ENCODE data around the gene TMEM201. TPM values are rescaled to one million over a fixed set of nuclear protein-coding genes. Genes with fewer than 3 reads are reported as not detected.

TMEM201 gene
- total RNA-seq, 1 experiment from 2014 or later, result 49.0 TPM

GRCh38 chr1:9597361-9598315 is 8.9 kb downstream of the TMEM201 start:
- BruUV-seq (replicated peaks), result no TSS peak
- Histone ChIP-seq H3K27me3 (replicated peaks; ENCODE audit: insufficient read depth, low read depth, low read length, poor library complexity) (no peaks in the 10 kb centered on the region), H3K4me3 (ENCODE audit: low read depth, low read length, poor library complexity, severe bottlenecking) (no peak overlapping the region), H3K9me3 (ENCODE audit: low read depth, low read length, poor library complexity, severe bottlenecking) (no peaks in the 10 kb centered on the region), H3K36me3 (ENCODE audit: insufficient read depth, low read length, poor library complexity, severe bottlenecking) (peaks cover 45% of the 10 kb centered on the region), H3K27ac (ENCODE audit: low read depth, low read length, poor library complexity, severe bottlenecking) (no peak overlapping the region), H3K4me1 (ENCODE audit: insufficient read depth, low read length, poor library complexity, severe bottlenecking) (peaks cover 26% of the 10 kb centered on the region)
- no peak for TF ChIP-seq EZH2 (IDR thresholded peaks at IDR 0.05; ENCODE audit: borderline replicate concordance, low read depth, low read length, poor library complexity, severe bottlenecking)
- TF ChIP-seq, protein P1, sequence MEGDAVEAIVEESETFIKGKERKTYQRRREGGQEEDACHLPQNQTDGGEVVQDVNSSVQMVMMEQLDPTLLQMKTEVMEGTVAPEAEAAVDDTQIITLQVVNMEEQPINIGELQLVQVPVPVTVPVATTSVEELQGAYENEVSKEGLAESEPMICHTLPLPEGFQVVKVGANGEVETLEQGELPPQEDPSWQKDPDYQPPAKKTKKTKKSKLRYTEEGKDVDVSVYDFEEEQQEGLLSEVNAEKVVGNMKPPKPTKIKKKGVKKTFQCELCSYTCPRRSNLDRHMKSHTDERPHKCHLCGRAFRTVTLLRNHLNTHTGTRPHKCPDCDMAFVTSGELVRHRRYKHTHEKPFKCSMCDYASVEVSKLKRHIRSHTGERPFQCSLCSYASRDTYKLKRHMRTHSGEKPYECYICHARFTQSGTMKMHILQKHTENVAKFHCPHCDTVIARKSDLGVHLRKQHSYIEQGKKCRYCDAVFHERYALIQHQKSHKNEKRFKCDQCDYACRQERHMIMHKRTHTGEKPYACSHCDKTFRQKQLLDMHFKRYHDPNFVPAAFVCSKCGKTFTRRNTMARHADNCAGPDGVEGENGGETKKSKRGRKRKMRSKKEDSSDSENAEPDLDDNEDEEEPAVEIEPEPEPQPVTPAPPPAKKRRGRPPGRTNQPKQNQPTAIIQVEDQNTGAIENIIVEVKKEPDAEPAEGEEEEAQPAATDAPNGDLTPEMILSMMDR (conservative IDR thresholded peaks at IDR 0.05; ENCODE audit: low read depth, low read length), result no peak
- POLR2A ChIA-PET (ENCODE audit: low non-redundant PET), result no interaction called here
- intact Hi-C loops (cut with micrococcal nuclease; ENCODE audit: unreplicated experiment), result no loop called here
- CTCF ChIA-PET, result no interaction called here
- DNase-seq (ENCODE audit: low spot score), result no peak

GRCh38 chr1:9598316-9598700 is 9.6 kb downstream of the TMEM201 start:
- intact Hi-C loops (cut with micrococcal nuclease; ENCODE audit: unreplicated experiment), result no loop called here
- BruUV-seq (replicated peaks), result no TSS peak
- ChIA-PET CTCF (no interaction called here), POLR2A (ENCODE audit: low non-redundant PET) (no interaction called here)
- Histone ChIP-seq H3K36me3 (ENCODE audit: insufficient read depth, low read length, poor library complexity, severe bottlenecking) (peaks cover 49% of the 10 kb centered on the region), H3K27ac (ENCODE audit: low read depth, low read length, poor library complexity, severe bottlenecking) (no peak overlapping the region), H3K9me3 (ENCODE audit: low read depth, low read length, poor library complexity, severe bottlenecking) (no peaks in the 10 kb centered on the region), H3K4me3 (ENCODE audit: low read depth, low read length, poor library complexity, severe bottlenecking) (no peak overlapping the region), H3K27me3 (replicated peaks; ENCODE audit: insufficient read depth, low read depth, low read length, poor library complexity) (no peaks in the 10 kb centered on the region), H3K4me1 (ENCODE audit: insufficient read depth, low read length, poor library complexity, severe bottlenecking) (peaks cover 20% of the 10 kb centered on the region)
- no peak for DNase-seq (ENCODE audit: low spot score)
- no peak for TF ChIP-seq EZH2 (IDR thresholded peaks at IDR 0.05; ENCODE audit: borderline replicate concordance, low read depth, low read length, poor library complexity, severe bottlenecking)
- TF ChIP-seq, protein P1 (conservative IDR thresholded peaks at IDR 0.05; ENCODE audit: low read depth, low read length), result no peak

DNA sequence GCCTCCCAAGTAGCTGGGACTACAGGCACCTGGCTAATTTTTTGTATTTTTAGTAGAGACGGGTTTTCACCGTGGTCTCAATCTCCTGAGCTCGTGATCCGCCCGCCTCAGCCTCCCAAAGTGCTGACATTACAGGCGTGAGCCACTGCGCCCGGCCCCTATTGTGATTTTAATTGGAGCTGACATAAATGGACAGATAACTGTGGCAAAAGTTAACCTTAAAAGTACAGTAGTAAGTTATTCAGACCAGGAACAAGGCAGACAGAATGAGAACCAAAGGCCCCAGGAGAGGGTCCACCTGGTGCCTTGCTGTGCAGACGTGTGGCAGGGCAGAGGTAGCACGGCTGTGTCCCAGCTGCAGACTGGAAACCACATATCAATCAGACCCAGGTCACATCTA is 11.0 kb downstream of the TMEM201 start:
- TF ChIP-seq, protein P1 (conservative IDR thresholded peaks at IDR 0.05; ENCODE audit: low read depth, low read length), result no peak
- TF ChIP-seq EZH2 (IDR thresholded peaks at IDR 0.05; ENCODE audit: borderline replicate concordance, low read depth, low read length, poor library complexity, severe bottlenecking), result no peak
- ChIA-PET CTCF (no interaction called here), POLR2A (ENCODE audit: low non-redundant PET) (interaction anchor here (0.5 kb wide), 1 partner anchor 1670 kb away, joined by 10 read pairs; no protein-coding TSS in a partner anchor)
- intact Hi-C loops (cut with micrococcal nuclease; ENCODE audit: unreplicated experiment), result no loop called here
- no peak overlapping the region for H3K4me3 ChIP-seq (ENCODE audit: low read depth, low read length, poor library complexity, severe bottlenecking)
- no peak for DNase-seq (ENCODE audit: low spot score)
- peaks cover 59% of the 10 kb centered on the region for H3K36me3 ChIP-seq (ENCODE audit: insufficient read depth, low read length, poor library complexity, severe bottlenecking)
- no TSS peak for BruUV-seq (replicated peaks)
- H3K27ac ChIP-seq (ENCODE audit: low read depth, low read length, poor library complexity, severe bottlenecking), result no peak overlapping the region
- H3K27me3 ChIP-seq (replicated peaks; ENCODE audit: insufficient read depth, low read depth, low read length, poor library complexity), result no peaks in the 10 kb centered on the region
- H3K9me3 ChIP-seq (ENCODE audit: low read depth, low read length, poor library complexity, severe bottlenecking), result no peaks in the 10 kb centered on the region
- H3K4me1 ChIP-seq (ENCODE audit: insufficient read depth, low read length, poor library complexity, severe bottlenecking), result peaks cover 9% of the 10 kb centered on the region

Data from A673 (cell line).